Measurements from ENCODE around the gene APBA2. TPM values are rescaled to one million over a fixed set of nuclear protein-coding genes. Genes with fewer than 3 reads are reported as not detected.

The APBA2 gene
- total and polyA plus RNA-seq, 2 of the 13 experiments (the other 11 are each of a cell fraction or from before 2014, with no cell fraction given): 0.62 to 2.3 TPM

GRCh38 chr15:28930011-28930410 is 44.2 kb downstream of the APBA2 start:
- ATAC-seq: no peak
- WGBS (ENCODE audit: low lambda C conversion rate): 32% methylated on average over 5 of the region's 6 CpGs
- no peaks in the 10 kb centered on the region for H3K4me1 ChIP-seq (ENCODE audit: insufficient read depth, low read length)
- in situ Hi-C loops (cut with HindIII; ENCODE audit: extremely low pct_ligation_motif_present, low pct_unique_long_range_greater_than_20kb): no loop called here
- no peak for DNase-seq (ENCODE audit: low spot score)
- H3K4me3 ChIP-seq (replicated peaks in 1 of 3; ENCODE audit: insufficient read depth in 1 of 3, low read depth in 2 of 3, low read length in 3 of 3): no peak overlapping the region
- no TSS peak for BruUV-seq (replicated peaks)
- TF ChIP-seq ZNF362 (CRISPR knock-in tag; IDR thresholded peaks at IDR 0.05; ENCODE audit: borderline replicate concordance) (no peak), NFE2L1 (CRISPR knock-in tag; IDR thresholded peaks at IDR 0.05; ENCODE audit: borderline replicate concordance) (no peak), ZBTB43 (CRISPR knock-in tag; conservative IDR thresholded peaks at IDR 0.05) (no peak), ZFAT (CRISPR knock-in tag; conservative IDR thresholded peaks at IDR 0.05) (no peak), ZMYM4 (CRISPR knock-in tag; IDR thresholded peaks at IDR 0.05) (no peak), NPAS2 (CRISPR knock-in tag; IDR thresholded peaks at IDR 0.05; ENCODE audit: borderline replicate concordance) (no peak), RFXAP (CRISPR knock-in tag; IDR thresholded peaks at IDR 0.05; ENCODE audit: borderline replicate concordance) (no peak), IKZF1 (IDR thresholded peaks at IDR 0.05) (no peak), ZNF180 (CRISPR knock-in tag; IDR thresholded peaks at IDR 0.05; ENCODE audit: borderline replicate concordance, low read depth) (no peak), ZNF703 (CRISPR knock-in tag; IDR thresholded peaks at IDR 0.05; ENCODE audit: borderline replicate concordance) (no peak)
- no peak overlapping the region for H3K4me2 ChIP-seq (ENCODE audit: low read depth, low read length)
- no peaks in the 10 kb centered on the region for H3K9me3 ChIP-seq (ENCODE audit: low read length)
- no peak overlapping the region for H3K9ac ChIP-seq (ENCODE audit: insufficient read depth, low read depth, low read length)
- H4K20me1 ChIP-seq (ENCODE audit: insufficient read depth, low read length): no peaks in the 10 kb centered on the region
- H2AFZ ChIP-seq (ENCODE audit: low read length): no peak overlapping the region
- H3K79me2 ChIP-seq (ENCODE audit: insufficient read depth, low read length): no peaks in the 10 kb centered on the region
- intact Hi-C loops (cut with micrococcal nuclease; ENCODE audit: unreplicated experiment): no loop called here
- no peak for FAIRE-seq
- ChIA-PET CTCF (ENCODE audit: low intra/inter-chr PET ratio, low total read pairs) (no interaction called here), POLR2A (no interaction called here)
- no peak overlapping the region for H3K27ac ChIP-seq (ENCODE audit: extremely low read length, insufficient read depth, low read length)
- no peaks in the 10 kb centered on the region; a peak in 1 of 5 replicates for H3K27me3 ChIP-seq (ENCODE audit: control insufficient read depth in 1 of 2, insufficient read depth in 2 of 2, low read length in 2 of 2)
- H3K36me3 ChIP-seq (replicated peaks in 1 of 2; ENCODE audit: control insufficient read depth in 1 of 2, insufficient read depth in 2 of 2, low read length in 2 of 2): no peaks in the 10 kb centered on the region

Data from HepG2 (cell line).